Spleen (tissue), 11 donors: Measurements from ENCODE around the gene AGBL3. TPM values are rescaled to one million over a fixed set of nuclear protein-coding genes. Genes with fewer than 3 reads are reported as not detected.

Experiments
- DNase-seq: peaks from one replicate; pipeline ENCODE4 v3.0.0-alpha.2; 2020
- H3K27ac ChIP-seq, 8 donors: fragments of 200-600 bp; sonication (generic) in 7 of 8; 1 replicate in 4 of 8; 2 replicates in 4 of 8; pipeline versions ENCODE4 v1.5.0 to v1.8.0; 2016 to 2021; ENCODE audit warnings: inconsistent platforms in 4 of 8, mild to moderate bottlenecking in 4 of 8, moderate library complexity in 1 of 8
- H3K27me3 ChIP-seq, 7 donors: fragments of 200-600 bp; sonication (generic) in 6 of 7; replicated peaks in 1 of 7; 1 replicate in 4 of 7; 2 replicates in 3 of 7; pipeline versions ENCODE4 v1.5.0 to v1.8.0; 2016 to 2021; ENCODE audit warnings: inconsistent platforms in 3 of 7, mild to moderate bottlenecking in 1 of 7
- H3K36me3 ChIP-seq, 6 donors: fragments of 200-600 bp; sonication (generic) in 5 of 6; 1 replicate in 4 of 6; 2 replicates in 2 of 6; pipeline versions ENCODE4 v1.5.0 to v1.8.0; 2016 to 2021; ENCODE audit warnings: inconsistent platforms in 2 of 6
- H3K4me1 ChIP-seq, 6 donors: fragments of 200-600 bp; sonication (generic) in 5 of 6; 1 replicate in 3 of 6; 2 replicates in 3 of 6; pipeline versions ENCODE4 v1.5.0 to v1.8.0; 2016 to 2021; ENCODE audit warnings: inconsistent platforms in 3 of 6
- H3K4me3 ChIP-seq, 8 donors: fragments of 200-600 bp; sonication (generic) in 7 of 8; 1 replicate in 4 of 8; 2 replicates in 4 of 8; pipeline versions ENCODE4 v1.5.0 to v1.8.0; 2016 to 2021; ENCODE audit warnings: inconsistent platforms in 4 of 8, mild to moderate bottlenecking in 4 of 8, moderate library complexity in 2 of 8
- H3K9me3 ChIP-seq, 8 donors: fragments of 200-600 bp; sonication (generic) in 7 of 8; 1 replicate in 4 of 8; 2 replicates in 4 of 8; pipeline versions ENCODE4 v1.5.0 to v1.8.0; 2016 to 2021; ENCODE audit warnings: inconsistent platforms in 4 of 8
- CTCF ChIP-seq, 11 experiments: fragments of 200-600 bp in 7 of 11; fragments of 450-650 bp in 4 of 11; sonication (generic) in 4 of 11; IDR thresholded peaks in 8 of 11; conservative IDR thresholded peaks in 3 of 11; 1 replicate in 7 of 11; 2 replicates in 4 of 11; pipeline versions ENCODE4 v1.4.0 to v1.8.0; 2016 to 2021; ENCODE audit warnings: antibody characterized with exemption in 11 of 11, inconsistent platforms in 4 of 11, mild to moderate bottlenecking in 1 of 11
- POLR2A ChIP-seq, 3 donors: fragments of 450-650 bp; IDR thresholded peaks; one replicate each; pipeline ENCODE4 v1.5.1; 2017; ENCODE audit warnings: antibody characterized with exemption in 3 of 3, mild to moderate bottlenecking in 1 of 3
- POLR2AphosphoS5 ChIP-seq, 3 donors: sonication (generic); formaldehyde crosslinking; IDR thresholded peaks; one replicate each; pipeline ENCODE4 v1.5.1; 2017; ENCODE audit warnings: antibody characterized with exemption in 3 of 3
- WGBS, 5 donors: extraction: QIAGEN DNeasy Blood & Tissue Kit in 3 of 5; methylation state at CpG; one replicate each; pipeline versions ENCODE4 v1.1.5 to v1.1.7; 2013 to 2018; 5-methylcytosine and 5-hydroxymethylcytosine counted together
- intact Hi-C: fragments of 100-400 bp; cut with DNase I; formaldehyde crosslinking; loops from one replicate; pipeline ENCODE4 v1.15.0; 2023; ENCODE audit warnings: low total_unique reads
- polyA plus RNA-seq, 3 donors: library from polyadenylated mRNA; stranded (reverse); fragments of 200-250 nt; gene quantifications; one replicate each; pipeline ENCODE4 v1.2.1, GENCODE V29; 2013
- total RNA-seq, 7 donors: library from RNA; depleted of rRNA in 3 of 7; stranded (reverse); fragments of >200 nt in 3 of 7; fragmentation: NEBNext Ultra II Directional in 4 of 7; extraction: Animal tissue kit (Norgen Biotek cat#: 25700) in 4 of 7; gene quantifications; one replicate each; pipeline versions ENCODE4 v1.1.0 to v1.2.1, GENCODE V29; 2016 to 2021
- donor health status: healthy with polysubstance abuse.
- donor health status: DM: no; HTN: no; CAD: no; lungs with moderate emphysema.
- donor health status: DM: no; HTN: no; CAD: no.
- donor health status: Bipolar disorder and iron deficiency.
- donor health status: healthy.
- donor health status: DM: no; HTN: no; CAD: no.
- donor health status: DM: yes; HTN: yes; CAD: no.

Gene AGBL3
- total and polyA plus RNA-seq, 10 donors = 1.2 to 12.9 (median 4.9) TPM

- peak overlapping the region in 1 of 8 donors; percentile 79 for H3K4me3 ChIP-seq
- no peak for TF ChIP-seq CTCF (IDR thresholded peaks at IDR 0.05 in 8 of 11, conservative IDR thresholded peaks at IDR 0.05 in 3 of 11)
- TF ChIP-seq POLR2A (IDR thresholded peaks at IDR 0.05) = no peak
- TF ChIP-seq POLR2AphosphoS5 (IDR thresholded peaks at IDR 0.05) = no peak
- peak overlapping the region; percentile 64 to 100 (median 96) for H3K27ac ChIP-seq
- peaks cover 64 to 85% (median 80%) of the 10 kb centered on the region in 6 donors for H3K4me1 ChIP-seq
- H3K27me3 ChIP-seq = no peaks in the 10 kb centered on the region
- intact Hi-C loops = loop anchor here (10.0 kb wide), 1 partner anchor 181 kb away; the partner anchor contains the start of gene AGBL3
- no peak for DNase-seq
- 70 to 83% (median 75%) methylated on average over 4 of the region's 4 CpGs for WGBS, 5 donors
- peaks cover 0 to 6% (median 0%) of the 10 kb centered on the region in 8 donors for H3K9me3 ChIP-seq
- peaks cover 0 to 76% (median 29%) of the 10 kb centered on the region in 6 donors for H3K36me3 ChIP-seq
Observed at GRCh38 chr7:135165862-135166261, 179.6 kb downstream of the AGBL3 start.

GRCh38 chr7:135166338-135166990 lies 180.2 kb downstream of the AGBL3 start:
- peaks cover 62 to 85% (median 80%) of the 10 kb centered on the region in 6 donors for H3K4me1 ChIP-seq
- peak overlapping the region; percentile 64 to 100 (median 96) for H3K27ac ChIP-seq
- peak overlapping the region in 1 of 8 donors; percentile 79 for H3K4me3 ChIP-seq
- TF ChIP-seq CTCF (IDR thresholded peaks at IDR 0.05 in 8 of 11, conservative IDR thresholded peaks at IDR 0.05 in 3 of 11) = no peak
- TF ChIP-seq POLR2A (IDR thresholded peaks at IDR 0.05) = peak in 1 of 3 donors; percentile 9
- TF ChIP-seq POLR2AphosphoS5 (IDR thresholded peaks at IDR 0.05) = peak; percentile 81 to 86 (median 84)
- H3K36me3 ChIP-seq = peaks cover 0 to 76% (median 29%) of the 10 kb centered on the region in 6 donors
- H3K9me3 ChIP-seq = peaks cover 0 to 6% (median 0%) of the 10 kb centered on the region in 8 donors
- peak; percentile 88 for DNase-seq
- H3K27me3 ChIP-seq = no peaks in the 10 kb centered on the region
- WGBS, 5 donors = 38 to 52% (median 44%) methylated on average over 14 to 18 of the region's 18 CpGs
- intact Hi-C loops = loop anchor here (10.0 kb wide), 1 partner anchor 182 kb away; the partner anchor contains the start of gene AGBL3

- peaks cover 58 to 83% (median 79%) of the 10 kb centered on the region in 6 donors for H3K4me1 ChIP-seq
- WGBS, 5 donors = 59 to 73% (median 61%) methylated on average over 12 of the region's 12 CpGs
- no peaks in the 10 kb centered on the region for H3K27me3 ChIP-seq
- H3K9me3 ChIP-seq = peaks cover 0 to 2% (median 0%) of the 10 kb centered on the region in 8 donors
- intact Hi-C loops = loop anchor here (10.0 kb wide), 1 partner anchor 183 kb away; the partner anchor contains the start of gene AGBL3
- H3K27ac ChIP-seq = peak overlapping the region; percentile 64 to 100 (median 96)
- DNase-seq = no peak
- peak overlapping the region in 1 of 8 donors; percentile 79 for H3K4me3 ChIP-seq
- TF ChIP-seq POLR2A (IDR thresholded peaks at IDR 0.05) (no peak), CTCF (IDR thresholded peaks at IDR 0.05 in 8 of 11, conservative IDR thresholded peaks at IDR 0.05 in 3 of 11) (no peak), POLR2AphosphoS5 (IDR thresholded peaks at IDR 0.05) (peak in 2 of 3 donors; percentile 18 to 20)
- peaks cover 0 to 66% (median 29%) of the 10 kb centered on the region in 6 donors for H3K36me3 ChIP-seq
Observed at GRCh38 chr7:135167365-135167917, 181.1 kb downstream of the AGBL3 start.

- 23 to 56% (median 52%) methylated on average over 6 to 8 of the region's 9 CpGs for WGBS, 5 donors
Observed at GRCh38 chr7:135168001-135168400, 181.7 kb downstream of the AGBL3 start.

More at GRCh38 chr7:135168001-135168400, 181.7 kb downstream of the AGBL3 start:
- H3K9me3 ChIP-seq = no peaks in the 10 kb centered on the region
- peak overlapping the region; percentile 85 to 100 (median 98) for H3K27ac ChIP-seq
- peaks cover 0 to 60% (median 29%) of the 10 kb centered on the region in 6 donors for H3K36me3 ChIP-seq
- TF ChIP-seq CTCF (IDR thresholded peaks at IDR 0.05 in 8 of 11, conservative IDR thresholded peaks at IDR 0.05 in 3 of 11) (no peak), POLR2AphosphoS5 (IDR thresholded peaks at IDR 0.05) (peak in 1 of 3 donors; percentile 38)
- intact Hi-C loops = loop anchor here (10.0 kb wide), 1 partner anchor 183 kb away; the partner anchor contains the start of gene AGBL3
- H3K27me3 ChIP-seq = no peaks in the 10 kb centered on the region
- peak overlapping the region in 2 of 8 donors; percentile 1 to 79 for H3K4me3 ChIP-seq
- peak; percentile 82 for DNase-seq
- peaks cover 58 to 83% (median 79%) of the 10 kb centered on the region in 6 donors for H3K4me1 ChIP-seq
